HG03175 (cell line): ENCODE data around the gene OBSL1.
A peak's percentile ranks its signal among the peaks of the same experiment; 100 is the strongest.

Experiments
- ATAC-seq: cut with Tn5 transposase; IDR thresholded peaks from one replicate; pipeline ENCODE4 v1.9.1; 2021; ENCODE audit warnings: mild to moderate bottlenecking, moderate library complexity; ENCODE audit not compliant: unreplicated experiment

Gene OBSL1

GRCh38 chr2:219516888-219517287, 54.5 kb downstream of the OBSL1 start:
- ATAC-seq, result no peak

DNA sequence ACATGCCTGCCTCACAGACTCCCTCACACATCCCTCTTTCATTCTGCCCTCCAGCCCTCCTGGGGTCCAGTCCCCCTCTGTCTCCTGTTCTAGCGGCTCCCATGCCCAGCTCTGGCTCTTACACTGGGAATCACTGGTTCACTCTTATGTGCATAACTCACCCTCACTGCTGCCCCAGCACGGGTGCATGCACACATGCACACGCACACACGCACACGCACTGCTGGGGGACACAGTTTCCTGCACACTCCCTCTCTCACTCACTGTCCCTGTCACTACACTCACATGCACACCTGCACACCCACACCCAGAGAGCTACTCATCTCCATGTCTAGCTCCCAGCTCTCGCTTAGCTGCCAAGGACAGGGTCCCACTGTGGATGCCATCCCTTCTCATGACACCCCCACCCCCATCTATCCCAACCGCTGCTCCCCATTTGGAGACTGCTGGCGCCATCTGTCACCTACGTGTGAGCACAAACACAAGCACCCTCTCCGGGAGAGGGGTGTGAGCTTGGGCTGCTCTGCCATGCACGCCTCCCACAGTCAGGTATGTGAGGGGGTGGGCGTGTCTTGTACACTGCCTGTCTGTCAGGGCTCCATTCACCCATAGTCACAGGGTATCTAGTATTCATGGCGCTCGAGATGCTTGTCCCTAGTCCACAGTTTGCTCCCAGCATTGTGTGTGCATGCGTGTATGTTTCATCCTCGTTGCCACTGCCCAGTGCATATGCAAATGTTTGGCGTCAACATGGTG, 55.3 kb downstream of the OBSL1 start:
- no peak for ATAC-seq

GRCh38 chr2:219514836-219515235, 56.5 kb downstream of the OBSL1 start:
- ATAC-seq, result no peak

DNA sequence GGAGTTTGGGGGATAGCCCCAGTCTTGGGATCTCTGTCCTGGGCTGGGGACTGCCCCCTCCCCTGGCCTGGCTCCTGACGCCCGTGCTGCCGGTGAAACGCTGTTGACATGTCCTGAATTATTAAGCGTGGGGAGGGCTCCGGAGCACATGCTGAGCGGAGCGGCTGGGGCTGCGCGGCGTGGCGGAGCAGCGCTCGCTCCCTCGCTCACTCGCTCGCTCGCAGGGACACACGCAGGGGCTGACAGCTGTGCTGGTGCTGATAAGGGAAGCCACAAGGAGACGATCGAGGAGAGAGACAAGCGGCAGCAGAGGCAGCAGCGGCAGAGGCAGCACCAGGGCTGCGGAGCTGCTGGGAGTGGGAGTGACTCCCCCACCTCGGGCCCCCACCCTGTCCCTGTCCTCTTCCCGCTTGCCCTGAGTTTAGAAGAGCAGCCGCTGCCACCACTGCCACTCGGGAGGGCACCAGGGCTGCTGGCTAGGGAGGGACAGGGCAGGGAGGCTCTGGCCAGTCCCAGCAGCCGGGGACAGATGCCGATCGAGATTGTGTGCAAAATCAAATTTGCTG, 57.1 kb downstream of the OBSL1 start, which contains the start of gene ASIC4:
Gene ASIC4, plus strand, starts transcription at position 287 of the 566 bp plus-strand sequence. Its CDS starts 243 bp downstream, at position 530.
- no peak for ATAC-seq

DNA sequence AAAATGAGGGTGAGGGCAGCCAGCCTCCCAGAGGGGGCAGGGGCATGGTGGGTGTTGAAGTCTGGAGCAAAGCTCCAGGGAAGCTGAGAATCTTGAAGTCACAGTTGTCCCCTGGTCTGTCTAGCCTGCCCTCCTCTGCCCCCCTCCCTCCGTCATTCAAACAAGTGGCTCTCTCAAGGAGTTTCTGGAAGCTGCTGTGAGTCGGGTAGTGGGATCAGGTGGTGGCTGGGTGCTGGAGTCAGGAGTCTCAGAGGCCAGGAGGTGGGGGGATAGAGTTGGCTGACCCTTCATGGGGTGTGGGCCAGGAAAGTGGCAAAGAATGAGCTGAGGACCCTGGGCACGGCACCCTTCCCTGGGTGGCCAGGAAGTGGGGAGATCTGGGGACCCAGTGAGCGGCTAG, 57.6 kb downstream of the OBSL1 start:
- ATAC-seq, result no peak

DNA sequence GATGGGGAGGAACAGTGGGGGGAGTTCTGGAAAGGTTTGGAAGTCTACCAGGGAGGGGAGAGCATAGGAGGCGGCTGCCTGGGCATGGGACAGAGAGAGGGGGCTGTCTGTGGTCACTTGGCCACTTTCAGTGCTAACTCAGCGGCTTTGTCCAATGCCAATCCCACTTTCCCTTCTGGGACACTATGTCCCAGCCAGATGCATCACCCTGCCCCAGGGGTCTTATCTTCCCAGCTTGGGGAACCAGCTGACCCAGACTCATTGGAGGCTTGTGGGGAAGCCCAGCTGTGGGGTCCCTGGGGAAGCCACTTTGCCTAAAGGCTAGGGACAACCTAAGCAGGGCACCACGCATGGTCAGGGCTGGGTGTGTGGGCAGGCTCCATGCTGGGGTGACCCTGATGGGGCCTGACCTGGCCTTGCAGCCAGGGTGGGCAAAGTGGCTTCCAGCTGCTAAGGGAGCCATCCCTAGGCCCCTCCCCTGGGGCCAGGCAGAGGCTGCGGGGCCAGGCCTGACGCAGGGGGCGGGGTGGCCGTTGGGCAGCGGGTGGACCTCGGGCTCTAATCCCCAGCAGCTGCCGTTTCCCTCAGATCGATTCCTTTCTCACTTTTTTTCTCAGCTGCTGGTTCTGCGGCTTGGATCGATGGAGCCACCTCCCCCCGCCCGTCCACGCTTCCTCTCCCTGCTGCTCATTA, 58.7 kb downstream of the OBSL1 start:
- ATAC-seq, result no peak

- ATAC-seq, result no peak
These were observed 59.6 kb downstream of the OBSL1 start for GRCh38 chr2:219511547-219512325.

DNA sequence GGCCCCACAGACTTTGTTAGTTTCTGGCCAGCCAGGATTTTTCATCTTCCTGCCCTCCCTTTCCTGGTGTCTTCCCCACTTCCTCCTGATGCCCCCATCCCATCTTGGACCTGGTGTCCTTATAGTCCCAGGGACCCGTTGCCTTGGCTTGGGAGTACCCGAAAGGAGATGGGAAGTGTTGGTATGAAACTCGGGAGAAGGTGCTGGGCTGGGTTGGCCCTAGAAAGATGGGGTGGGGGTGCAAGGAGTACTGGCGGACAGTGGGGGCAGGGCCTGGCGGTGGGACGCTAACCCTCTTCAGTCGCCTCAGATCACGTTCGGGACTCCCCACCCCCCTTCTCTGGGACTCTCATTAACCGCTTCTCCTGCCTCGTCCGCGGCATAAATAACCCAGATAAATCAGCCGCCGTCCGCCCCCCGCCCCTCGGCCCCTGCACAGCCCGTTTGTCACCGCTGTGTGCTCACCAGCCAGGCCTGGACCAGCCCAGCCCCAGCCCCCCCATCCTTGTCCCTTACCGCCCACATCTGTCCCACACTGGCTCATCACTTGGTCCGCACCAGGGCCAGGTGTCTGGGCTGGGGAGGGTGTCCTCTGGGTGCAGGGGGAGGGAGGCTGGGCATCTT, 60.7 kb downstream of the OBSL1 start:
- ATAC-seq, result no peak

DNA sequence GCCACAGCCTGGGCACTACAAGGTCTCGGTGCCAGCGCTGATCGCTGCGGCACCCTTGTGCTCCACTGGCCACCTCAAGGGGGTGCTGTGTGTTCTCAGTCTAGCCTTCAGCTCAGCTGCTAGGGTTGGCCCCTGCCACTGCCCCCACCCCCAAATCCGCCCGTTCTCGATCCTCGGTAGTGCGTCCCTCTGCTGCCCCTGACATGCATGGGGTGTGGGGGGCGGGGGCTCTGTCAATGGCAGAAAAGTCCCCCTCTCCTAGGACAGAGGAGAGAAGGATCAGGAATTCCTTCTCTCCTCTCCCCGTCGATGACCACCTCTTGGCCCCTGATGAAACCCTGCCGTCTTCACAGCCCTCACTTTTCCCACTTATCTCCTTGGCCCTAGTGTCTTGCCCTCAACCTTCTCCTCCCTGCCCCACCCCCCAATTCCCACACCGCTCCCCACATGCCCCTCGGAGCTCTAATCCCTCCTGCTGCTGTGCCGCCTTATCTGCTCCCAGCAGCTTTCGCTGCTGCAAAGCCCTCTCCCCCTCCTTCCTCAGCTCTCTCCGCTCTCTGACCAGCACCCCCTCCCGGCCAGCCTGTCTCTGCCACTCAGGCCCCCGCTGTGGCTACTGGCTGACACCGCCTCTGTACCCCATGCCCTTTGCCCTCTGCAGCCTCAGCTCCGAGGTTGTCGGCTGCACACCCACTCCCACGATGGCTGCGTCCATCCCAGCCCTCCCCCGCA, 61.4 kb downstream of the OBSL1 start:
- ATAC-seq, result peak; percentile 59

DNA sequence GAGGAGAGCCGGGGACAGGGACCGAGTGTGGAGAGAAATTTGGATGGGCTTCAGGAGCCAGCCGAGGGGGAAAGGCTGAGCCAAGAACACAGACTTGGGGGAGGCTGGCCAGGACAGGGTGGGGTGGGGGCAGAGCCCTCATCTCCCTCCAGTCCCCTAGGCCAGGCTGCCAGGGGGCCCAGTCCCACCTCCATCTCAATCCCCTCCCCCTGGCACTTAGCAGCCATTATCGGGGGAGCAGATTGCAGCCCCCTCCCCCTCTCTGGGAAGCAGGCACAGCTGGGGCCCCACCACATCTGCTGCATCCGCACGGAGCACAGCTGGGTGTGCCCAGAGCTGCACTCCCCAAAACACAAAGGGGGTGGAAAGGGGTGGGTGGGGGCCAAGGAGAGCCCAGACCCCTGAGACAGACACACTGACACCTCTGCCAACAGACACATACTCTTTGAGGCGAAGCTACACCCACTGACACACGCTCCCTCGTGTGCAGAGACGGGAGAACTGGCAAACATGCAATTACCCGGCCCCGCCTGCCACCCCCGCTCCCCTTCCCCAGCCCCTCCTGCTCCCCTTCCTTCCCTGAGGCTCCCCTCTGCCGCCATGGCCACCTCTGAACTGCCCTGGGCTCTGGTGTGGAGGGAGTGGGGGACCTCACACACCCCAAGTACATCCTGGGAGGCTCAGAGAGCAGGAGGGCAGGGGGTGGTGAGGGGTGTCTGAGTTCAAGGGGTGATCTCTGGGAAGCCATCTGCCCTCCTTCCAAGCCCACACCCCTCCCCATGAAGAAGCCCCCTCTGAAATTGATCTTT, 62.2 kb downstream of the OBSL1 start:
- ATAC-seq, result peak; percentile 18

- ATAC-seq, result no peak
These were observed 63.0 kb downstream of the OBSL1 start for GRCh38 chr2:219508444-219508734.

- no peak for ATAC-seq
These were observed 63.5 kb downstream of the OBSL1 start for GRCh38 chr2:219507581-219508443.

DNA sequence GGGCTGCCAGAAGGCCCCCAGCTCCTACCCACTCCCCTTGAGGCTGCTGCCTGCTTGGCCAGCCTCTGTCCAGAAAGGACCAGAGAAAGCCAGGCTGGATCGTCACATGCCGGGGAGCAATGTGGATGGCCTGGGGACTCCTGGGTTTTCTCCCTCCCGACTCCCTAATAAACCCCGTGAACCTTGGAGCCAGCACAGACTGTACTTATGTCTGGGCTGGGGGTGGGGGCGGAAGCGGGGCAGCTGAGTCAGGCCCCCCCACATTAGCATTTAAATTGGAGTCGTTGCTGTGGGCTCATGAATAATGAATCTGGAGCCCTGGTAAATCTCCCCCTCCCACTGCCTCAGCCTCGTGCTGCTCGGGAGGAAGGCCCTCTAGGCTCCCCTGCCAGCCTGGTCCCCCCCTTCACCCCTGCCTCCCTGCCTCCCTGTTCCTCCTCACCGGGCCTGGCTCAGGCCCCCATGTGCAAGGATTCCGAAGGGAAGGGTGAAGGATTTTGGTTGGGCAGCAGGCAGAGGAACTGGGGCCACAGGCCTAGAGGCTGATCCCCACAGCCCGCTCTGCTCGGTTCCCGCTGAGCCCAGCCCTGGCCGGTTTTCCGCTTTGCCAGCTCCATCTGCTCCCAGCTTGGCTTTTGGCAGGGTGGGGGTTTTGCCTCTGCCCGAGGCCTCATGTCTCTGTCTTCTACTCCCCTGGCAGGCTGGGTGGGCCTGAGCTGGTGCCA, 64.4 kb downstream of the OBSL1 start:
- no peak for ATAC-seq

DNA sequence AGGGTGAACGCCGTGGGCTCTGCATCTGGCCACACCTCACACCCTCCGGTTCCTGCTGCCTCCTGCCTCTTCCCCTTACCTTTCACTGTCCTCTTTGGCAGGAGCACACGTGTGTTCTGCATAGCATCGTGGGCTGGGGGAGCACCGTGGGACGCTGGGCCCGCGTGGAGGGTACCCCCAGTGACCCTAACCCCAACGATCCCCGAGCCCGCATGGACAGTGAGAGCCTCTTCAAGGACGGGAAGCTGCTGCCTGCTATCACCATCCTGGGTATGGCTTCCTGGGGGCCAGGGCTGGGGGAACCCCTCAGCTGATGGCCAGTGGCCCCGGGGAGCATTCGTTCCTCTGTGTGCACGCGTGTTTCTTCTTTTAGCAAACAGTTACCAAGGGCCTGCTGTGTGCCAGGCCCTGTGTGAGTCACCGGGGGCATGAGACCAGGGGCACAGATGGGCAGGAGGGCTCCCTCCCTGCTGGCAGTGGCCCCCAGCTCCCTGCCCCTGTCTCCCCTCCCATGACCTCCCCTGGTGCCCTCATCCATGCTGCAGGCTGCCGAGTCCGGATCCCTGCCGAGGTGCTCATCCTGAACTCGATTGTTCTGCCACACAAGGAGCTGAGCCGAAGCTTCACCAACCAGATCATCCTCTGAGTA, 65.1 kb downstream of the OBSL1 start:
- ATAC-seq, result no peak

DNA sequence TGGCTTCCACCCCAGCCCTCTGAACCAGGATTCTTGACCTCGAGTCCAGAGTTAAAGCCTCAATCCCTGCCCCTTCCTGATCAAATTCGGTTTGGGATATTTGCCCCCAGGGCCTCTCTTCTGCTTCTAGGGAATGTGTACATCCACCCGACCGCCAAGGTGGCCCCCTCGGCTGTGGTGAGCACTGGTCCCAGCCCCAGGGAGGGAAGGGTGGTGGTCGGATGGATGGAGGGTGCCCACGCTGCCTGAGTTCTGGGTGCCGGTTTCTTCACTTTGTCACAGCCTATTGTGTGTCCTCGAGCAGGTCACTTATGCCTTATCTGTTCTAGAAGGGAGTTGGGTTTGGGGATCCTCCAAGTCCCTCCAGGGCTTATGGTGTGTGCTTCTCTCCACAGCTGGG, 65.8 kb downstream of the OBSL1 start:
- ATAC-seq, result no peak

- ATAC-seq, result no peak
These were observed 68.7 kb downstream of the OBSL1 start for GRCh38 chr2:219502618-219503017.

- no peak for ATAC-seq
These were observed 69.5 kb downstream of the OBSL1 start for GRCh38 chr2:219501849-219502248.
